Measurements from ENCODE around the gene PPP1R3E.

Gene PPP1R3E

DNA sequence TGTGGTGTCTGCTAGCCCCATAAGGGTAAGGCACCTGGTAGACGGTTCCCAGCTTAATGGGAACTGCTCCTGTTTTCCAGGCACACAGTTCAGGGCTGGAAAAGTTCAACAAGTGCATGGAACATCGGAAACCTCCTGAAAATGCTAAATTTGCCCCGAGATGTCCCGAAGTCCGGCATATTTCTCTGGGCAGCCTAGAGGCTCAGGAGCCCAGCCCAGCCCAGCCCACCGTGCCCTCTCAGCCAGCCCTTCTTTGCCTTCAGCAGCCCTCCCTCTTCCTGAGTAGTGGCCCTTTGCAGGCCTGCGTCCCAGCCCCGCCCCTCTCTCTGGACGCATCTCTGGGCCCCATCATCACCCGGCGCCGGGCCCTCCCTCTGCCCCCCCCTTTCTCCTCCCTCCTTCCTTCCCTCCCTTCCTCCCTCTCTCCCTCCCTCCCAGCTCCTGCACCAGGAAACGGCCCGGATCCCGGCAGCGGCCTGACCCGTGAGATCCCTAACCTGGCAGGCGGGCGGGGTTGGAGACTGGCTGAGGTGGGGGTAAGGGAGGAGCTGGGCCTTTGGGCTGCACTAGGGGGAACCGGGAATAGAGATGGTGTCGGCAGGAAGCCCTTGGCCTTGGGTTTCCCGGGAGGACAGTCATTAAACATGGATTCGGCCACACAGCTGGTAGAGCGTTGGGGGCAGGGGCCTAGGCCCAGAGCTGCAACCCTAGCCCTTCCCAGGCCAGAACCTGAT is 3.9 kb upstream of the PPP1R3E start, which contains the start of gene BCL2L2:
Gene BCL2L2, plus strand, starts transcription at position 422 of the 734 bp plus-strand sequence. CDS start 935 bp downstream, outside the sequence.
- peaks cover 17% of the 10 kb centered on the region for H3K27me3 ChIP-seq (replicated peaks; ENCODE audit: control insufficient read depth, insufficient read depth, low read length, poor library complexity, severe bottlenecking)
- no peaks in the 10 kb centered on the region for H3K36me3 ChIP-seq (ENCODE audit: control insufficient read depth, insufficient read depth, low read length)
- H3K27ac ChIP-seq (ENCODE audit: insufficient read depth, low read length, poor library complexity, severe bottlenecking) = no peak within 1 kb of the TSS
- no peak within 1 kb of the TSS for H3K4me3 ChIP-seq (ENCODE audit: insufficient read depth, low read depth, low read length, poor library complexity, severe bottlenecking)
- no peaks in the 10 kb centered on the region for H3K9me3 ChIP-seq (ENCODE audit: control insufficient read depth, low read length)
- peaks cover 2% of the 10 kb centered on the region for H3K4me1 ChIP-seq (ENCODE audit: control insufficient read depth, insufficient read depth, low read length, poor library complexity, severe bottlenecking)
- DNase-seq = no peak

- DNase-seq = no peak
- Histone ChIP-seq H3K4me3 (ENCODE audit: insufficient read depth, low read depth, low read length, poor library complexity, severe bottlenecking) (peak overlapping the region; percentile 76), H3K36me3 (ENCODE audit: control insufficient read depth, insufficient read depth, low read length) (no peaks in the 10 kb centered on the region), H3K4me1 (ENCODE audit: control insufficient read depth, insufficient read depth, low read length, poor library complexity, severe bottlenecking) (peaks cover 11% of the 10 kb centered on the region), H3K9me3 (ENCODE audit: control insufficient read depth, low read length) (no peaks in the 10 kb centered on the region), H3K27me3 (replicated peaks; ENCODE audit: control insufficient read depth, insufficient read depth, low read length, poor library complexity, severe bottlenecking) (peaks cover 7% of the 10 kb centered on the region), H3K27ac (ENCODE audit: insufficient read depth, low read length, poor library complexity, severe bottlenecking) (peak overlapping the region; percentile 90)
Observed at GRCh38 chr14:23301969-23302289, 730 bp downstream of the PPP1R3E start.

GRCh38 chr14:23301288-23301968 is 1.2 kb downstream of the PPP1R3E start:
- peak; percentile 92 to 94 (median 94) for DNase-seq
- peaks cover 2% of the 10 kb centered on the region for H3K27me3 ChIP-seq (replicated peaks; ENCODE audit: control insufficient read depth, insufficient read depth, low read length, poor library complexity, severe bottlenecking)
- H3K9me3 ChIP-seq (ENCODE audit: control insufficient read depth, low read length) = no peaks in the 10 kb centered on the region
- H3K4me3 ChIP-seq (ENCODE audit: insufficient read depth, low read depth, low read length, poor library complexity, severe bottlenecking) = peak overlapping the region; percentile 76
- H3K27ac ChIP-seq (ENCODE audit: insufficient read depth, low read length, poor library complexity, severe bottlenecking) = peak overlapping the region; percentile 90
- H3K4me1 ChIP-seq (ENCODE audit: control insufficient read depth, insufficient read depth, low read length, poor library complexity, severe bottlenecking) = peaks cover 11% of the 10 kb centered on the region
- no peaks in the 10 kb centered on the region for H3K36me3 ChIP-seq (ENCODE audit: control insufficient read depth, insufficient read depth, low read length)

- no peaks in the 10 kb centered on the region for H3K36me3 ChIP-seq (ENCODE audit: control insufficient read depth, insufficient read depth, low read length)
- no peaks in the 10 kb centered on the region for H3K9me3 ChIP-seq (ENCODE audit: control insufficient read depth, low read length)
- peak overlapping the region; percentile 90 for H3K27ac ChIP-seq (ENCODE audit: insufficient read depth, low read length, poor library complexity, severe bottlenecking)
- no peak for DNase-seq
- no peaks in the 10 kb centered on the region for H3K27me3 ChIP-seq (replicated peaks; ENCODE audit: control insufficient read depth, insufficient read depth, low read length, poor library complexity, severe bottlenecking)
- H3K4me1 ChIP-seq (ENCODE audit: control insufficient read depth, insufficient read depth, low read length, poor library complexity, severe bottlenecking) = peaks cover 11% of the 10 kb centered on the region
- H3K4me3 ChIP-seq (ENCODE audit: insufficient read depth, low read depth, low read length, poor library complexity, severe bottlenecking) = peak overlapping the region; percentile 67
Observed at GRCh38 chr14:23300687-23301223, 1.9 kb downstream of the PPP1R3E start.

DNA sequence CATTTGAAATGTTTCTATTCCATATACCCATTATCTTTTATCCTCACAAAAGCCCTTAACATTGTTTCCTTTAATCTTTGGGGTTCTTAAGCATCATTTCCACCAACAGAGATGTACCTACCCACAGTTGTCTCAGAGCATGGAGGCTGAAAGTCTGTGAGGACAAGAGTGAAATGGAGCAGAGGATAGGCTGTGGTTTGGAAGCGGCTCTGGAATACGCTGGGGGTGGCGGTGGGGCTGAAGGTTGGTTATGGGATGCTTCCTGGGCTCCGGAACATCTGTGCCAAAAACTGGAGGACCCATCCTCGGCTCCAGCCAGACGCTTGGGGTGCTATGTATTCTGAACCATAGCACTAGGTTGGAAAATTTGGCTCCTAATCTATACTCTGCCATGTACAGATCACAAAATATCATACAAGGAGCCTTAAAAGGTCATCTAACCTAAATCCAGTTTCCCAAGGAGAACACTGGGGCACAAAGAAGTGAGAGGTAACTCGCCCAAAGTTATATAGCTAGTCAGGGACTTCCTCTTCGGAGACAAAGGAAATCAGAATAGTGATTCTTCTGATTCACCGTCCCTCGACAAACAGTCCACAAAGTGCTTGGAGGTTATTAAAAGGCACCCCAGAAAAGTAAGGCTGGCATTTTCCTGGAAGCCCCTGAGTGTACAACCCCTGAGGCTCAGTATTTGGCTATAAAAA is 2.5 kb downstream of the PPP1R3E start:
- Histone ChIP-seq H3K9me3 (ENCODE audit: control insufficient read depth, low read length) (no peaks in the 10 kb centered on the region), H3K27me3 (replicated peaks; ENCODE audit: control insufficient read depth, insufficient read depth, low read length, poor library complexity, severe bottlenecking) (no peaks in the 10 kb centered on the region), H3K4me3 (ENCODE audit: insufficient read depth, low read depth, low read length, poor library complexity, severe bottlenecking) (peak overlapping the region; percentile 67), H3K27ac (ENCODE audit: insufficient read depth, low read length, poor library complexity, severe bottlenecking) (peak overlapping the region; percentile 90), H3K4me1 (ENCODE audit: control insufficient read depth, insufficient read depth, low read length, poor library complexity, severe bottlenecking) (peaks cover 13% of the 10 kb centered on the region), H3K36me3 (ENCODE audit: control insufficient read depth, insufficient read depth, low read length) (no peaks in the 10 kb centered on the region)
- no peak for DNase-seq

DNA sequence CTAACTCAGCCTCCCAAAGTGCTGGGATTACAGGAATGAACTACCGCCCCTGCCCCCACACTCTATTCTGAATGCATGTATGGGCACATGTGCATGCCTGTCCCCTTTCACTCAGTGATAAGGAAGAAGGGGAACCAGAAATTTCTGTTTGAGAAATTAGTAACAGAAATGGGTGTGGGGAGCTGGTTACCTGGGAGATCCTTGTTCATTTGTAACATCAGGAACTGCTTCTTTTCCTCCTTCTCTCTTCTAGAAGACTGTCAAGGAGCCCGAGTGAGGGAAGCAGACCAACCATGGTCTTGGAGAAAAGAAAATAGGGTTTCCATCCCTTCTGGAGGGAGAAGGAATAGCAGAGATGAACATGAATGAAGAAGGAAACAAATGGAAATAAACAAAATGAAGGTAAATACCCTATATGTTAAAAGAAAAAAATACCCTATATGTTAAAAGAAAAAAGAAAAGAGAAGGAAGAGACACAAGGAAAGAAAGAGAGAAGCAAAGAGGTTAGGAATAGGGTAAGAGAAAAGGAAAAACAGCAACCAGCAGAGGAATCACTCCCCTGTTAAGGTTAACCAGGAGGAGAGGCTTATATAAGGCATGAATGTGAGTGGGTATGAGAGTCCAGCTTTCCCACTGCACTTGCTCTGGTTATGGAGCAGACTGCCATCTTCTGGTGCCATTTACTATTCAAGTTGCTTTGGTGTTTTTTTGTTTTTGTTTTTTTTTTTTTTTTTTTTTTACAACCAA is 3.3 kb downstream of the PPP1R3E start:
- peaks cover 20% of the 10 kb centered on the region for H3K4me1 ChIP-seq (ENCODE audit: control insufficient read depth, insufficient read depth, low read length, poor library complexity, severe bottlenecking)
- H3K36me3 ChIP-seq (ENCODE audit: control insufficient read depth, insufficient read depth, low read length) = no peaks in the 10 kb centered on the region
- H3K9me3 ChIP-seq (ENCODE audit: control insufficient read depth, low read length) = no peaks in the 10 kb centered on the region
- H3K4me3 ChIP-seq (ENCODE audit: insufficient read depth, low read depth, low read length, poor library complexity, severe bottlenecking) = no peak overlapping the region
- H3K27ac ChIP-seq (ENCODE audit: insufficient read depth, low read length, poor library complexity, severe bottlenecking) = no peak overlapping the region
- DNase-seq = no peak
- no peaks in the 10 kb centered on the region for H3K27me3 ChIP-seq (replicated peaks; ENCODE audit: control insufficient read depth, insufficient read depth, low read length, poor library complexity, severe bottlenecking)

DNA sequence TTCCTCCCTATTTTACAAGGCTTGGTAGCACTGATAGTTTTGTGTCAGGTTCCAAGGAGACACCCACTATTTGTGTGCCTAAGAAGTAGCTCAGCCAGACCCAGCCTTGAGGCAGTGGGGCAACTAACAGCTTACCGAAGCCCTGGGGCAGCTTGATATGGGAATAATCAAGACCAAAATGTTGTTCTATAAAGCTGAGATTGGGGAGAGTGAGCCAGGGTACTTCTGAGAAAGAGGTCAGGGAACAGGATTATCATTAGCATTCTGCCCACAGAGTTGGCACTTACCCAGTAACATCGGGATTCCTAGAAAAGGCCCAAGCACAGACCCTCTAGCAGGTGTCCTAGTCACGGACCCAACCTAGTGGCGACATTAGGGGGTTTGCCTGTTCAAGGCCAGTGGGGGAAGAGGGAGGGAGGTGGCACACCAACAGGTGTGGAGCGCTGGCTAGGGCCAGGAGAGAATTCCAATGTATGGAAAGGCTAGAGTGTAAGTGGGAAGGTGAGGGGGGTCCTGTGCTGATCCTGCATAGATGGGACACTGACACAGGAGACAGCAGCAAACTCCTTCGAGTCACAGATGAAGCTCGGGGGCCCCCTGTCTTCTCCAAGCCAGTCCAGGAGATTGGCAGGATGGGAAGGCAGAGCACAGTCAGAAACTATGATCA is 4.9 kb downstream of the PPP1R3E start:
- peaks cover 21% of the 10 kb centered on the region for H3K4me1 ChIP-seq (ENCODE audit: control insufficient read depth, insufficient read depth, low read length, poor library complexity, severe bottlenecking)
- H3K27ac ChIP-seq (ENCODE audit: insufficient read depth, low read length, poor library complexity, severe bottlenecking) = no peak overlapping the region

GRCh38 chr14:23297096-23297495 is 5.6 kb downstream of the PPP1R3E start:
- no peak overlapping the region for H3K4me3 ChIP-seq (ENCODE audit: insufficient read depth, low read depth, low read length, poor library complexity, severe bottlenecking)
- H3K36me3 ChIP-seq (ENCODE audit: control insufficient read depth, insufficient read depth, low read length) = no peaks in the 10 kb centered on the region
- peaks cover 21% of the 10 kb centered on the region for H3K4me1 ChIP-seq (ENCODE audit: control insufficient read depth, insufficient read depth, low read length, poor library complexity, severe bottlenecking)
- H3K27me3 ChIP-seq (replicated peaks; ENCODE audit: control insufficient read depth, insufficient read depth, low read length, poor library complexity, severe bottlenecking) = no peaks in the 10 kb centered on the region
- no peak for DNase-seq
- H3K9me3 ChIP-seq (ENCODE audit: control insufficient read depth, low read length) = no peaks in the 10 kb centered on the region
- H3K27ac ChIP-seq (ENCODE audit: insufficient read depth, low read length, poor library complexity, severe bottlenecking) = no peak overlapping the region

More for the DNA sequence above, 4.9 kb downstream of the PPP1R3E start:
- H3K36me3 ChIP-seq (ENCODE audit: control insufficient read depth, insufficient read depth, low read length) = no peaks in the 10 kb centered on the region
- no peak overlapping the region for H3K4me3 ChIP-seq (ENCODE audit: insufficient read depth, low read depth, low read length, poor library complexity, severe bottlenecking)
- no peaks in the 10 kb centered on the region for H3K27me3 ChIP-seq (replicated peaks; ENCODE audit: control insufficient read depth, insufficient read depth, low read length, poor library complexity, severe bottlenecking)
- H3K9me3 ChIP-seq (ENCODE audit: control insufficient read depth, low read length) = no peaks in the 10 kb centered on the region
- DNase-seq = no peak

Data from effector memory CD4-positive, alpha-beta T cell (primary cell).